ENCODE data around the gene POLR2B.

- TF ChIP-seq POLR2A (IDR thresholded peaks at IDR 0.05) (no peak), CTCF (IDR thresholded peaks at IDR 0.05) (no peak)
Measured at GRCh38 chr4:57065730-57066482, 87.2 kb downstream of the POLR2B start.
